Lung (tissue), 12 donors: ENCODE measurements around the gene EFHD2. TPM values are rescaled to one million over a fixed set of nuclear protein-coding genes. Genes with fewer than 3 reads are reported as not detected.

Source experiments
- ATAC-seq: fragments of 200-7000 bp; cut with Tn5 transposase; one replicate; pipeline ENCODE4 v1.9.1; 2020; ENCODE audit warnings: moderate number of reproducible peaks; ENCODE audit not compliant: insufficient read depth, low FRiP score
- DNase-seq, 3 donors: peaks; one replicate each; pipeline ENCODE4 v3.0.0-alpha.2; 2013 to 2017
- H3K27ac ChIP-seq, 2 donors: one replicate each; pipeline ENCODE4 v1.5.1; 2013; ENCODE audit warnings: mild to moderate bottlenecking in 2 of 2, moderate library complexity in 2 of 2, control low read depth in 1 of 2, inconsistent platforms in 1 of 2, low read depth in 1 of 2, low read length in 1 of 2
- H3K27me3 ChIP-seq, 3 donors: one replicate each; pipeline ENCODE4 v1.5.1; 2013; ENCODE audit warnings: low read length in 2 of 3; ENCODE audit not compliant: control insufficient read depth in 3 of 3, insufficient read depth in 3 of 3
- H3K36me3 ChIP-seq, 4 donors: one replicate each; pipeline ENCODE4 v1.5.1; 2013; ENCODE audit warnings: low read length in 4 of 4, mild to moderate bottlenecking in 1 of 4, moderate library complexity in 1 of 4; ENCODE audit not compliant: control insufficient read depth in 4 of 4, insufficient read depth in 4 of 4
- H3K4me1 ChIP-seq, 5 donors: one replicate each; pipeline ENCODE4 v1.5.1; 2013; ENCODE audit warnings: low read length in 5 of 5, mild to moderate bottlenecking in 2 of 5, moderate library complexity in 1 of 5; ENCODE audit not compliant: control insufficient read depth in 5 of 5, insufficient read depth in 5 of 5
- H3K4me3 ChIP-seq: one replicate; pipeline ENCODE4 v1.5.1; 2013; ENCODE audit warnings: mild to moderate bottlenecking, control low read depth, moderate library complexity
- H3K9ac ChIP-seq, 2 donors: one replicate each; pipeline ENCODE4 v1.5.1; 2013; ENCODE audit warnings: low read length in 2 of 2, control low read depth in 1 of 2; ENCODE audit not compliant: insufficient read depth in 1 of 2
- H3K9me3 ChIP-seq, 4 donors: one replicate each; pipeline ENCODE4 v1.5.1; 2013; ENCODE audit warnings: low read length in 3 of 4, mild to moderate bottlenecking in 1 of 4, moderate library complexity in 1 of 4; ENCODE audit not compliant: control insufficient read depth in 4 of 4, insufficient read depth in 3 of 4
- CTCF ChIP-seq: IDR thresholded peaks from 2 replicates; pipeline ENCODE4 v1.5.1; 2012; ENCODE audit warnings: mild to moderate bottlenecking; ENCODE audit errors: control extremely low read depth, extremely low read depth
- WGBS, 2 donors: extraction: QIAGEN DNeasy Blood & Tissue Kit; methylation state at CpG; one replicate each; pipeline ENCODE4 v1.1.7; 2013; 5-methylcytosine and 5-hydroxymethylcytosine counted together
- polyA plus RNA-seq, 2 donors: library from polyadenylated mRNA; stranded (reverse); fragments of 200-250 nt; gene quantifications; one replicate each; pipeline ENCODE4 v1.2.1, GENCODE V29; 2013
- total RNA-seq, 2 donors: library from RNA; depleted of rRNA in 1 of 2; stranded (reverse); fragments of >200 nt in 1 of 2; gene quantifications; one replicate each; pipeline ENCODE4 v1.2.1, GENCODE V29; 2014 to 2021
- donor health status: control.
- donor health status: control.
- donor health status: Bipolar disorder and iron deficiency.
- donor health status: healthy.
- donor health status: DM: yes; HTN: yes; CAD: no.

The EFHD2 gene
- total and polyA plus RNA-seq, 4 donors = 28.2 to 175 (median 90.1) TPM

GRCh38 chr1:15403962-15404580 lies 5.6 kb upstream of the EFHD2 start:
- ATAC-seq (no peak), DNase-seq (no peak)
- H3K9ac ChIP-seq = no peak overlapping the region
- peaks cover 0 to 4% (median 0%) of the 10 kb centered on the region in 3 donors for H3K27me3 ChIP-seq
- TF ChIP-seq CTCF = no peak
- 95% methylated on average over 9 of the region's 9 CpGs for WGBS, 2 donors
- H3K27ac ChIP-seq = no peak overlapping the region
- no peaks in the 10 kb centered on the region for H3K36me3 ChIP-seq
- H3K4me3 ChIP-seq = no peak overlapping the region
- H3K4me1 ChIP-seq = peaks cover 0 to 7% (median 3%) of the 10 kb centered on the region in 5 donors
- H3K9me3 ChIP-seq = peaks cover 0 to 8% (median 4%) of the 10 kb centered on the region in 4 donors

GRCh38 chr1:15405106-15405850 lies 4.4 kb upstream of the EFHD2 start:
- no peak for DNase-seq
- H3K9me3 ChIP-seq = no peaks in the 10 kb centered on the region
- H3K27ac ChIP-seq = no peak overlapping the region
- no peaks in the 10 kb centered on the region for H3K36me3 ChIP-seq
- peaks cover 0 to 7% (median 3%) of the 10 kb centered on the region in 5 donors for H3K4me1 ChIP-seq
- H3K9ac ChIP-seq = no peak overlapping the region
- peaks cover 0 to 4% (median 0%) of the 10 kb centered on the region in 3 donors for H3K27me3 ChIP-seq
- 90 to 93% methylated on average over 9 of the region's 9 CpGs for WGBS, 2 donors
- no peak for ATAC-seq
- no peak overlapping the region for H3K4me3 ChIP-seq
- TF ChIP-seq CTCF = no peak

GRCh38 chr1:15406614-15407559 lies 2.8 kb upstream of the EFHD2 start:
- no peaks in the 10 kb centered on the region for H3K9me3 ChIP-seq
- H3K4me3 ChIP-seq = no peak overlapping the region
- 57 to 68% methylated on average over 10 of the region's 11 CpGs for WGBS, 2 donors
- peaks cover 0 to 20% (median 6%) of the 10 kb centered on the region in 5 donors for H3K4me1 ChIP-seq
- no peak overlapping the region for H3K9ac ChIP-seq
- ATAC-seq (no peak), DNase-seq (peak in 2 of 3 donors; percentile 40 to 60)
- no peak overlapping the region for H3K27ac ChIP-seq
- no peak for TF ChIP-seq CTCF
- H3K27me3 ChIP-seq = peaks cover 0 to 4% (median 0%) of the 10 kb centered on the region in 3 donors
- no peaks in the 10 kb centered on the region for H3K36me3 ChIP-seq
